GM18868 (cell line): ENCODE data around the gene FGD5.
A peak's percentile ranks its signal among the peaks of the same experiment; 100 is the strongest.

Source experiments
- ATAC-seq: cut with Tn5 transposase; IDR thresholded peaks from one replicate; pipeline ENCODE4 v1.9.1; 2021; ENCODE audit warnings: mild to moderate bottlenecking, moderate library complexity; ENCODE audit not compliant: unreplicated experiment

FGD5 gene

GRCh38 chr3:14787630-14788029 is 31.1 kb upstream of the FGD5 start:
- no peak for ATAC-seq

DNA sequence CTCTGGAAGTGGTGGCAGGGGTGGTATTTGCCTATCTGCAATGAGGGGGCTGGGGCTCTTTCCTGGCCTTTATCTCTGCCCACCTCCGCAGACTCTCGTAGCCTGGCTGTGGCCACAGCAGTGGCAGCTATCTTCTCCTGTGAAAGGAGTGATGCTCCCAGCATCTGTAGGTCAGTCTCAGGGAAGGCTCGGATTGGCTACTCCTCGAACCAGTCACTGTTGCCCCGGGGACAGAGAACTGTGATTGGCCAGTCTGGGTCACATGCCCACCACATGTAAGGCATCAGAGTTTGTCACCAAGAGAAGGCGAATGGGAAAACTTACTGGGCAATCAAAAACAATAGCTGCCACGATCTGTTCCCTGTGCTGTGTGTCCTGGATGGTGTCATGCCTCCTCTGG is 30.1 kb upstream of the FGD5 start:
- ATAC-seq, result no peak

DNA sequence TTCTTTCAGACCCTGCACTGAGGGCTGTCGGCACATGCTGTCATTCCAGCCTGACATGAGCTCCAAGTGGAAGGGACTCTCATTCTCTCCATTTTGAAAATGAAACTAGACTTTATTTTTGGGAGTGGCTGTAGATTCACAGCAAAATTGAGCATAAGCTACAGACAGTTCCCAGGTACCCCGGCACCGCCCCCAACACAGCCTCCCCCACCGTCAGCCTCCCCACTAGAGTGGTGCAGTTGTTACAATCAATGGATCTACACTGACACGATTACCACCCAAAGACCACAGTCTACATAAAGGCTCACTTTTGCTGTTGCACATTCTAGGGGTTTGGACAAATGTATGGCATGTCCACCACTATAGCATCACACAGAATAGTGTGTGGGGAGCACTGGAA is 29.5 kb upstream of the FGD5 start:
- ATAC-seq, result no peak

DNA sequence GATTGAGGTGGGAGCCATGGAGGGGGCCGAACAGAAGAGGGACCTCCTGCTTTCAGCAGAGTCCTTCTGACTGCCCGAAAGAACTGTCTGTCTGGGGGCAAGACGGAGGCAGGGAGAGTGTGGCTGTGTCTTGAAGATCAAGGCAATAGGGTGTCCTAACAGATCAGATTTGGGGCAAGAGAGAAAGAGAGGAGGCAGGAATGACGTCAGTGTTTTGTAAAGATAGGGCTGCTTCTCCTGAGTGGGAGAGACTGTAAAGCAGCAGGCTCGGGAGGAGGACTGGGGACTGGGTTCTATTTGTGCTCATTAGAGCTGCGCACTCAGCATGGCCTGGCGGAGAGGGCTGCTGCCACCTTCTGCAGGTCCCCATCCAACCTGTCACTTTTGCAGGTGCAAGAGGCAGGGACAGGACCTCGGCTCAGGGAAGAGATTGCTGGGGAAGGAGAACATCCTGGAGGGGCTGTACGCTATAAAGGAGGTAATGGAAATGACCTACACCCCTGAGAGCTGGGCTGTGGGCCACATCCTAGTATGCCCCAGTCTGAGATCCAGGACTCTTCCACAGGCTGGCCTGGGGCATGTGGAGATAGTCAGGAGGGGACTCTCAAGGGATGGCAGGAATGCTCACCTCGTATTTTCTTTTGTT is 29.0 kb upstream of the FGD5 start:
- ATAC-seq, result no peak

DNA sequence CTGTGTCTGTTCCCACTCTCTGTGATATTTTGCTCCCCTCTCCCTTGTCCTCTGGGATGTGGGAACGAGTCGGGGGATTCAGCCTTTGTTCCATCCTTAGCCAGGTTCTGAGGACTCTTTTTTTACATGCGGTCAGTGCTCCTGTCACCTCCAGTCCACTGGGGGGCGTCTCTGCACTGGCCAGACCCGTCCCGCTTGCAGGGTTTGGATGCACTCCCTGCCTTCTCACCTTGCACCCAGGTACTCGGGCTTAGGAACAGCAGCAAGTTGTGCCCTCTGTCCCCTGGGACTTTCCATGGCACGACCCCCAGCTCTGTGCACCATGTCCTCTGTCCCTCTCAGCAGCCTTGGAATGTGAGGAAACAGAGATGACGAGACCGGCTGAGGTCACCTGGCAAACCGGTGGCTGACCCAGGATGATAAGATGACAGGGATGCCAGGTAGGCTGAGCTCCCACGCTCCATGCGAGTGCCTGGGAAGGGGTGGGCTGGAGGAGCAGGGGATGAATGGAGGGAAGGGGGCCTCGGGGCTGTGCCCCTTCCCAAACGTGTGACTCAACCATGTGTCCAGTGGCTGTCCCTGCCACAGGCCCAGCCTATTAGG is 27.3 kb upstream of the FGD5 start:
- ATAC-seq, result no peak

DNA sequence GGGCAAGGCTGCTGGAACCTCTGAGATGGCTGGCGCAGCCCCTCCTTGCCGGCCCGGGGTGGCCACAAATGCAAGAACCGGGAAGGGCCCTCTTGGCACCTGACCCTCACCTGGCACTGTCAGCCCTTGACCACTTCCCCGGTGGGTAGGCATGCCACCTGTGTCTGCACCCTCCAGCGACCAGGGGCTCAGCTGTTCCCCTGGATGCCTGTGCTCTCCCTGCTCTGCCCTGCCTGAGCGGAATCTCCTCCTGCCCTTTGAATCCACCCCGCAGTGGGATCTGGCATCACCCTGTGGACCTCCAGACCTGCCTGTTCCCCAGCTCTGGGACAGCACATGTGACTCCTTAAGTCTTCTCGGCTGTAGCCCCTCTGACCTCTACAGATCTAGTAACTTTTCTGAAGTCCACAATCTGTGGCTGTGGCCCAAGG is 26.1 kb upstream of the FGD5 start:
- ATAC-seq, result no peak

- ATAC-seq, result no peak
These were observed 25.5 kb upstream of the FGD5 start for GRCh38 chr3:14793126-14793857.

DNA sequence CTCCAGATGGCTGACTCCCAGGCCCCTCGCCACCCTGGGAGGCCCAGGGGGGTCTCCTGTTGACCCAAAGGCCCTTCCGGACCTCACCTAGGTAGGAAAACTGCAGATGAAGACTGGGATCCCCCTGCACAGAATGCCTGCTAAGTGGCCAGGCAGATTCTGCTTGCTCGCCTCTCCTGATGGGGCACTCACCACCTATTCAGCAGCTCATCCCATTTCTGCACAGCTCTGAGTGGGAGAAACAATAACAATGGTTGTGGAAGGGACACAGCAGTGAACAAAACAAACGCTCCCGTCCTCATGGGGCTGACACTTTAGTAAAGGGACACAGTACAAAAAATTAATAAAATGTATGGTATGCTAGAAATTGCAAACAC is 24.9 kb upstream of the FGD5 start:
- ATAC-seq, result no peak

DNA sequence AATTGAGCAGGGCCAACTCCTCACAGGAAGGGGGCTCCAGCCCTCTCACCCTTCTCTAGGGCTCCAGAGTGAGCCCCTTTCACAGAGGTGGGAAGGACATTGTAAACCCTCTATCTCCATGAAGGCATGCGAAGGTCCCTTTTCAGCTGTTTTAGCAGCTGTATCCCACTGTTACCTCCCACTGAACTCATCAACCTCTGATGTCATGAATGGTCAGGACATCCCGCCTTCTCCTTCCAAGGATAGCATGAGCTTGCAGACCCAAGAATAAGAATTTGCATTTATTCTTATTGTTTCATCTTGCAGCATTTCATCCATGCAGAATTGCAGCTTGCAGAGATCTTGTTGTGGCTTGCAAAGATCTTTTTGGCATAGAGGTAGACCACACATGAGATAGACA is 24.3 kb upstream of the FGD5 start:
- ATAC-seq, result no peak

DNA sequence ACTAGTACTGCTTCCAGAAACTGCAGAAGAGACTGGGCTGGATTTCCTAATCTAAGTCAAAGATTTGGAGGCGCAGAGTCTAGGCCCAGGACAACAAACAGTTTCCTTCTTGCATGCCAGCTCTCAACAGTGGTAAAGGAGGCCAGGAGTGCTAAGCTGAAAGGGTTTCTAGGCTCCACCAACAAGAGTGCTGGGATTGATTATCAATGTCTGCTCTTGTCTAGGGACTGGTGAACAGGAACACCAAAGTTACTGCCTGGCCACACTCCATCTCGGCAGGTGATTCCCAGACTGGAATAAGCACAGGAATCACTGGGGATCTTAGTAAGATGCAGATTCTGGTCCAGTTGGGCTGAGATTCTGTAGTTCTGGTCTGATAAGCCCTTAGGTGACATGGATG is 22.8 kb upstream of the FGD5 start:
- no peak for ATAC-seq

GRCh38 chr3:14796403-14797077 is 22.2 kb upstream of the FGD5 start:
- no peak for ATAC-seq

DNA sequence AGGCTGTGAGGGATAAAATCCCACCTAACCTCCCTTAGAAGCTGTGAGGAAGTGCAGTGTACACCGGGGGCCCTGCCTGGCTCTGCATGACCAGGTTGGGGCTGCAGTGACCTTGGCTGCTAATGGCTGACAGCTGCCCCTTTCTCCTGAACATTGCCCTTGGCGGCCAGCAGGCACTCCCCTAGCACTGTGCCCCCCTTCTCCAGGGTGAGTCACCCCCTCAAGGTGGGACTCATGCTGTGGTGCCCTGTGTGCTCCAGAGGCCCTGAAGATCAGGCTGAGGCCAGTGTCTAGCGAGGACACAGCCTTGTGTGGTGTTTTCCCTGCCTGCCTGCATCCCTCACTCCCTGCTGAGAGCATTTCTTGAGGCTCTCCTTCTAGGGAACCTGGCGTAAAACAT is 21.0 kb upstream of the FGD5 start:
- ATAC-seq, result no peak

DNA sequence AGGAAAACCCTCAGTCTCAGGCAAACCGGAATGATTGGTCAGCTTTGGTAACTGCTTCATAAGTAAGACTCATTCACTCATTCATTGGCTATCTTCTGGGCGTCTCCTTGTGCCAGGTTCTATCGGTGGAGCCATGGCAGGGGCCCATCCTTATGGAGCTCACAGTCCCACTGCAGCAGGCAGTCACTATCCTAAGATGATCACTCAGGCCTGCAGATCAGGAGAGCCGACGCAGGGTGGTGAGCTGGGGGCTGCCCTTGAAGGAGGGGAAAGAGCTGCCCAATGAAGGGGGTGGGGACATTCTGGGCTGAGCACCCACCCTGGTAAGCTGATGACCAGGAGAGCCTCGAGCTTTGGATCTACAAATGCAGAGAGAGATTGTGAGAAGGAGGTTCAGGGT is 20.5 kb upstream of the FGD5 start:
- no peak for ATAC-seq

GRCh38 chr3:14799146-14799545 is 19.6 kb upstream of the FGD5 start:
- ATAC-seq, result no peak

GRCh38 chr3:14801031-14801430 is 17.7 kb upstream of the FGD5 start:
- ATAC-seq, result no peak

DNA sequence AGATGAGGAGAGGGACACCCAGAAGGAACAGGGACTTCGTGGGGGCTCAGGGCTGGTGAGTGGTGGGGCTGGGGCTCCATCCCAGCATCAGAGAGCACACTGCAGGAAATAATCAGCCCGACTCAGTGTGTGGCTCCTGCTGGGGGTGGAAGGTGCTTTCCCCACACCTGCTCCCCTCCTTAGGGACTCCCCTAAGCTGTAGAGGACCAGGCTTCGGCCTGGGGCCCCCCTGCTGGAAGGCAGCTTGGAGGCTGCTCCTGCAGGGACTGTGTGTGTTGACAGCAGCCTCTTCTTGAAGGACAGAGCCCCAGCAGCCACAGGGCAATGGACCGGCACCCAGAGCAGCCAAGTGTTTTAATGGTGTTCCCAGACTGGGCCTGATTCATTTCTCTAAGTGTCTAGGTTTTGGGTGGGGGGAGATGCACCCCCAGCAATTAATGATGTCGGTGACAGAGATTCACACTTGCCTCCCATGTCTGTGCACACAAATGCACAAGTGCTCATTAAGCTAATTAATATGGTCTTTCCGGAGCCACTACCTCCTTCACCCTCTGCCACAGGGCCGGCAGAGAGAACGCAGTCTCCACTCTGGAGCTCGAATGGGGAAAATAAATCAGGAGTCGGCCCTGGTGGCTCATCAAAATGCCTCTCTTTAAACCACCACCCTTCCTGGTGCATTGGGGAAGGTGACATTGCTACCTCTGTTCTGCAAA is 16.9 kb upstream of the FGD5 start:
- peak; percentile 60 for ATAC-seq

- ATAC-seq, result no peak
These were observed 16.4 kb upstream of the FGD5 start for GRCh38 chr3:14802381-14802731.

DNA sequence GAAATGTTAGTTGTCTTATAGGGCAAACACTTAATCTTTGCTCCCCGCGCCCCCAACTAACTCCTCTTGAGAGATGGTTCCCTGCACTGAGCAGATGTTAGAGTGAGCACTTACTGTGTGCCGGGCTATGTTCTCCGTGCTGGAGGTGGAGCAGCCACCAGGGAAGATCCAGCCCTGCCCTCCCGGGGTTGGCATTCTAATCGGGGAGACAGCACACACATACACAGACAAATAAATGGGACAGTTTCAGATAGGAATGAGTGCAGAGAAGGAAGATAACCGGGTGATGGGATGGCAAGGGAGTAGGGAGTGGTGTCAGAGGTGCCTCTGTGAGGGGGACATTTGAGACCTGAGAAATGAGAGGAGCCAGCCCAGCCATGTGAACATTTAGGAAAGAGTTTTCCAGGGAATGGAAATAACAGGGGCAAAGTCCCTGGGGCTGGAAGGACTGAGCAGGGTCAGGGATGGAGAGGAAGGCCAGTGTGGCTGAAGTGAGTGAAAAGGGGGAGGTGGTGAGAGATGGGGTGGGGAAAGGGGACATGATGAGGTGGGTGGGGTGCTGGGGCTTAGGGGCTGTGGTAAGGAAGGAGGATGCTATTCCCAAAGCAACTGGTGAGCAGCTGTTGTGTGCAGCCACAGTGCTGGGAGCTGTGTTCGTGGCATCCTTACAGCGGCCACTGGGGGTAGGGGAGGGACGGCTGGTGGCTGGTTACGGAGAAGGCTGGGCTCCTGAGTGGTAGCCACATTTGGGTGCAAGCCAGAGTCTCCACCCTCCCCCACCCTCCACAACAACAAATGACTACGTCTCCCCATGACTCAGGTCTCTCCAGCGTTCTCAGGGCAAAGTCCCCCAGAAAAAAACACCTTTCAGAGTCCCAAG is 15.4 kb upstream of the FGD5 start:
- no peak for ATAC-seq

DNA sequence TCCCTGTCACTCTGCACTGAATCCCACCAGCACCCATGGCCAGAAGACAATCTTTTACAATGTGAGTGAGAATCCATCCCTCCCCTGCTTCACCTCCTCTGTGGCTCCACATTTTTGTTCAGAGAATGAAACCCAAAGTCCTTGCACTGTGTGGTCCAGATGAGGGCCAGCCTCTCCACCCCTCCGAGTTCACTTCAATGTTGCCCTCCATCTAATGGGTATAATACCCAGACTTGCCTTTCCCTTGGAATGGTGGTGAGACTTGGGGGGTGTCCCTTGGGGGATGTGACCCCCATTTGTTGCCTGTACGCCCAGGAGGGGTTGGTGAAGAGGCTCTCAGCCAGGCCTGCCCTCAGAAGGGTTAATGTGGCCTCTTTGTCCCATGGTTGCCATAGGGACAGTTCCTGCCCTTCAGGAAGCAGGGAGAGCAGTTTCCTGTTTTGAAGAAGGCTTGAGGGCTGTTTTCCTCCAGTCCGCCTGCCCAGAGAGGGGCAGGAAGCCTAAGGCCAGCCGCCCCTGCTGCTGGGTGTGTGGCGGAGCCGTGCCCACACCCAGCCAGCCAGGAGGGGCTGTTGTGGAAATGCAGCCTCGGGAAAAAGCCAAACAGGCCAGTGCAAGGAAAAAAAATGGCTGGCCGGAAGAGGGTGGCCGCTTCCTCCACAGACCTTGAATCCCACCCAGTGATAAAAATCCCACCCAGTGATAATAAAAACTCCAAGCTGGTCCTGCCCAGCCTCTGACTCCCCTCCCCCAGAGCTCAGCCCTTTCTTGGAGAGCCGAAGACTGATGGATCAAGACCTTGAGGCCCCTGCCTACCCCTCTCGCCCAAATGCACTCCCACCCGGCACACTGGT is 14.6 kb upstream of the FGD5 start:
- ATAC-seq, result no peak
